Measurements from ENCODE around the gene S100Z. TPM values are rescaled to one million over a fixed set of nuclear protein-coding genes. Genes with fewer than 3 reads are reported as not detected.

The S100Z gene
- total RNA-seq, 1 donor from 2014 or later, result not detected

DNA sequence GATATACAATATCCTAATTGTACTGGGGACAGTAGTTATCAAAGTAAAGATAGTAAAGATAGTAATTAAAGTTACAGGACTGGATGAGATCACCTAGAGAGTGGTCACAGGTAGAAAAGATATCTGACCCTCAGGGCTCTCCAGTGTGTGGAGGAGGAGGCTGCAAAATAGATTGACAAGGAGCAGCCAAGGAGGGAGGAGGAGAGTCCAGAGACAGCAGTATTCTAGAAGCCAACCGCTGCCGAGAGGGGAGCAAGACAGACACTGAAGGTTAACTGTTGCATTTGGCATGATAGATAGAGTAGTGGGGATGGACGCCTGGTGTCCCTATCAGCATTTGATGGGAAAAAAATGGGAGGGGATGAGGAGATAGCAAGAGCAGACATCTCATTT, 48.0 kb upstream of the S100Z start:
- Histone ChIP-seq H3K9ac (no peak overlapping the region), H2AFZ (replicated peaks) (no peak overlapping the region), H3K4me2 (no peak overlapping the region), H3K27ac (no peak overlapping the region), H3K4me3 (no peak overlapping the region), H4K20me1 (ENCODE audit: low read depth) (no peaks in the 10 kb centered on the region), H3K27me3 (no peaks in the 10 kb centered on the region), H3K79me2 (ENCODE audit: low read depth) (no peaks in the 10 kb centered on the region), H3K9me3 (ENCODE audit: low read depth) (no peaks in the 10 kb centered on the region), H3K36me3 (no peaks in the 10 kb centered on the region), H3K4me1 (peaks cover 10% of the 10 kb centered on the region), H3F3A (ENCODE audit: low read depth) (peaks cover 11% of the 10 kb centered on the region)
- Mint-ChIP-seq H3K27me3 (ENCODE audit: insufficient read depth, low read depth) (peaks cover 10% of the 10 kb centered on the region), H3K4me3 (no peak overlapping the region), H3K36me3 (no peaks in the 10 kb centered on the region), H3K27ac (peak overlapping the region; percentile 71), H3K4me1 (peaks cover 18% of the 10 kb centered on the region), H3K9me3 (peaks cover 7% of the 10 kb centered on the region)
- no peak for TF ChIP-seq EZH2 (IDR thresholded peaks at IDR 0.05)
- TF ChIP-seq EZH2phosphoT487 (IDR thresholded peaks at IDR 0.05), result no peak
- TF ChIP-seq, protein P1, sequence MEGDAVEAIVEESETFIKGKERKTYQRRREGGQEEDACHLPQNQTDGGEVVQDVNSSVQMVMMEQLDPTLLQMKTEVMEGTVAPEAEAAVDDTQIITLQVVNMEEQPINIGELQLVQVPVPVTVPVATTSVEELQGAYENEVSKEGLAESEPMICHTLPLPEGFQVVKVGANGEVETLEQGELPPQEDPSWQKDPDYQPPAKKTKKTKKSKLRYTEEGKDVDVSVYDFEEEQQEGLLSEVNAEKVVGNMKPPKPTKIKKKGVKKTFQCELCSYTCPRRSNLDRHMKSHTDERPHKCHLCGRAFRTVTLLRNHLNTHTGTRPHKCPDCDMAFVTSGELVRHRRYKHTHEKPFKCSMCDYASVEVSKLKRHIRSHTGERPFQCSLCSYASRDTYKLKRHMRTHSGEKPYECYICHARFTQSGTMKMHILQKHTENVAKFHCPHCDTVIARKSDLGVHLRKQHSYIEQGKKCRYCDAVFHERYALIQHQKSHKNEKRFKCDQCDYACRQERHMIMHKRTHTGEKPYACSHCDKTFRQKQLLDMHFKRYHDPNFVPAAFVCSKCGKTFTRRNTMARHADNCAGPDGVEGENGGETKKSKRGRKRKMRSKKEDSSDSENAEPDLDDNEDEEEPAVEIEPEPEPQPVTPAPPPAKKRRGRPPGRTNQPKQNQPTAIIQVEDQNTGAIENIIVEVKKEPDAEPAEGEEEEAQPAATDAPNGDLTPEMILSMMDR (IDR thresholded peaks at IDR 0.05), result no peak
- DNase-seq (ENCODE audit: low spot score), result no peak

DNA sequence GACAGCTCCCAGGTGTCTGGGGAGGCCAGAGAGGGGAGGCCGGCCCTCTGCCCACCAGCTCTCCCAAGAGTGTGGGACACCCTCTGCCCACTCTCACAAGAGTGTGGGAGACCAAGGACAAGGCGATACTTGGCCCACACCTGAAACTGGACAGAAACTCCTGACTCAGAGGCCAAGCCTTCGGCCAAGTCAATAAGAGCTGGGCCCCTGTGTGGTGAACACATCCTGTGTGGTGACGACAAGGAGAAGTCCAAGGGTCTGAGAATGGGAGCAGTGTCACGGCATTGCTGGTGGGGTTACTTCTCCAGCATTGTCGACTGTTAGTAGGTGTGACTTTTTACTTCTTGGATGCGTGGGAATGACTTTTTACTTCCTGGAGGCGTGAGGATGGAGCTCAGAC, 45.5 kb upstream of the S100Z start:
- peak overlapping the region; percentile 61 for H3K27ac Mint-ChIP-seq
- peaks cover 39% of the 10 kb centered on the region for H3K4me1 Mint-ChIP-seq
- no peak overlapping the region for H3K4me3 Mint-ChIP-seq

DNA sequence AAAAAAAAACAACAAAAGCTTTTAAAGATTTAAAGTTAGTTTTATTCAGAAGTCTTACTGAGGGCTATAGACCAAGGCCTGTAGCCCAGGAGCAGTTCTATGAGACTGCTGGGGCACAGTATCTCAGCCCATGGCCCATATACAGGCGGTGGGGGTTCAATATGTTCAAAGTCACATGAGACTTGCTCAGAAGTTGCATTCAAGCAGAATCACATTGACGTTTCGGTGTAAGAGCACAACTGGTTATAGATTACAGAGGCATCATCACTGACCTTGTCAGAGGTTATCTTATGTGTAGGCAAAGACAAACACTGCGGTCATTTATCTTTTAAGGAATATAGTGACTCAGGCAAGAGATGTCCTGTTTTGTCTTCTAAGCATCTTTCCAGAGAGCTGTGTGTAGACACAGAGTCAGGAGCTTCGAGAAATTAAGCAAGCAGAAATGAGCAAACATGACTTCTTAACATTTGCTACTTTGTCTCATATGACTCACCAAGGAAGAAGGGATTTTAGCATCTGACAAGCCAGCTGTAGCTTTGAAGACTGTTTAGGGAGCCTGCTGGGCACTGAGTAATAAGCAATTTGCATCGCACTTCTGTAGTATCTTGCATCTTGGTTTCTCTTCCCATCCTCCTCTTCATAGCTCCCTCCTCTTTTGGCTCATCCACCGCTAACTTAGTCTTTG, 43.9 kb upstream of the S100Z start:
- H3K4me3 Mint-ChIP-seq, result peak overlapping the region; percentile 48
- H3K27ac ChIP-seq, result peak overlapping the region; percentile 9
- H3K9ac ChIP-seq, result no peak overlapping the region

More for the DNA sequence above, 45.5 kb upstream of the S100Z start:
- Histone ChIP-seq H3K79me2 (ENCODE audit: low read depth) (no peaks in the 10 kb centered on the region), H3K4me1 (peaks cover 32% of the 10 kb centered on the region), H3K36me3 (no peaks in the 10 kb centered on the region), H2AFZ (replicated peaks) (no peak overlapping the region), H3K27ac (no peak overlapping the region), H3K27me3 (no peaks in the 10 kb centered on the region), H3K9me3 (ENCODE audit: low read depth) (no peaks in the 10 kb centered on the region), H4K20me1 (ENCODE audit: low read depth) (no peaks in the 10 kb centered on the region), H3K4me3 (no peak overlapping the region), H3K4me2 (no peak overlapping the region), H3F3A (ENCODE audit: low read depth) (peaks cover 35% of the 10 kb centered on the region), H3K9ac (no peak overlapping the region)
- Mint-ChIP-seq H3K27me3 (ENCODE audit: insufficient read depth, low read depth) (peaks cover 10% of the 10 kb centered on the region), H3K9me3 (peaks cover 7% of the 10 kb centered on the region), H3K36me3 (no peaks in the 10 kb centered on the region)
- no peak for DNase-seq (ENCODE audit: low spot score)
- TF ChIP-seq EZH2phosphoT487 (IDR thresholded peaks at IDR 0.05), result no peak
- no peak for TF ChIP-seq EZH2 (IDR thresholded peaks at IDR 0.05)
- TF ChIP-seq, protein P1 (IDR thresholded peaks at IDR 0.05), result no peak

More for the DNA sequence above, 43.9 kb upstream of the S100Z start:
- Histone ChIP-seq H3F3A (ENCODE audit: low read depth) (peaks cover 45% of the 10 kb centered on the region), H3K4me3 (no peak overlapping the region), H4K20me1 (ENCODE audit: low read depth) (no peaks in the 10 kb centered on the region), H2AFZ (replicated peaks) (peak overlapping the region; percentile 0), H3K9me3 (ENCODE audit: low read depth) (no peaks in the 10 kb centered on the region), H3K27me3 (no peaks in the 10 kb centered on the region), H3K36me3 (no peaks in the 10 kb centered on the region), H3K4me1 (peaks cover 35% of the 10 kb centered on the region), H3K4me2 (peak overlapping the region; percentile 37), H3K79me2 (ENCODE audit: low read depth) (no peaks in the 10 kb centered on the region)
- Mint-ChIP-seq H3K36me3 (peaks cover 3% of the 10 kb centered on the region), H3K27me3 (ENCODE audit: insufficient read depth, low read depth) (peaks cover 19% of the 10 kb centered on the region), H3K4me1 (peaks cover 41% of the 10 kb centered on the region), H3K9me3 (peaks cover 15% of the 10 kb centered on the region), H3K27ac (peak overlapping the region; percentile 86)
- DNase-seq (ENCODE audit: low spot score), result no peak
- no peak for TF ChIP-seq EZH2phosphoT487 (IDR thresholded peaks at IDR 0.05)
- TF ChIP-seq, protein P1 (IDR thresholded peaks at IDR 0.05), result no peak
- TF ChIP-seq EZH2 (IDR thresholded peaks at IDR 0.05), result no peak
